Measurements from ENCODE around the gene PBX4.

PBX4 gene

GRCh38 chr19:19661141-19661674, 42.7 kb upstream of the PBX4 start:
- TF ChIP-seq CTCF (IDR thresholded peaks at IDR 0.05; ENCODE audit: control extremely low read depth, extremely low read depth, low read depth, missing control alignments) = no peak
- DNase-seq (ENCODE audit: extremely low spot score) = no peak
- ChIA-PET CTCF (interaction anchor here (0.8 to 2.3 kb wide), 10 partner anchors 8 to 131 kb away, joined by 3 to 7 read pairs (median 4); partner anchors contain the start of gene GMIP), POLR2A (no interaction called here)

GRCh38 chr19:19659646-19660245, 41.3 kb upstream of the PBX4 start:
- DNase-seq (ENCODE audit: extremely low spot score) = no peak
- CTCF ChIA-PET = interaction anchor here (1.4 kb wide), 1 partner anchor 16 kb away, joined by 5 read pairs; the partner anchor contains the start of gene GMIP
- TF ChIP-seq CTCF (IDR thresholded peaks at IDR 0.05; ENCODE audit: control extremely low read depth, extremely low read depth, low read depth, missing control alignments) = no peak
- POLR2A ChIA-PET = no interaction called here

GRCh38 chr19:19657397-19657783, 38.9 kb upstream of the PBX4 start:
- CTCF ChIA-PET = interaction anchor here (1.2 to 1.8 kb wide), 2 partner anchors 13 to 125 kb away, joined by 4 to 7 read pairs; no protein-coding TSS in a partner anchor
- DNase-seq (ENCODE audit: extremely low spot score) = no peak

GRCh38 chr19:19656451-19657396, 38.2 kb upstream of the PBX4 start:
- POLR2A ChIA-PET = no interaction called here
- CTCF ChIA-PET = interaction anchor here (1.2 to 1.8 kb wide), 3 partner anchors 12 to 125 kb away, joined by 3 to 7 read pairs (median 4); no protein-coding TSS in a partner anchor
- no peak for DNase-seq (ENCODE audit: extremely low spot score)
- no peak for TF ChIP-seq CTCF (IDR thresholded peaks at IDR 0.05; ENCODE audit: control extremely low read depth, extremely low read depth, low read depth, missing control alignments)

More at GRCh38 chr19:19657397-19657783, 38.9 kb upstream of the PBX4 start:
- POLR2A ChIA-PET = no interaction called here
- TF ChIP-seq CTCF (IDR thresholded peaks at IDR 0.05; ENCODE audit: control extremely low read depth, extremely low read depth, low read depth, missing control alignments) = no peak

GRCh38 chr19:19655641-19656343, 37.3 kb upstream of the PBX4 start:
- TF ChIP-seq CTCF (IDR thresholded peaks at IDR 0.05; ENCODE audit: control extremely low read depth, extremely low read depth, low read depth, missing control alignments) = no peak
- DNase-seq (ENCODE audit: extremely low spot score) = no peak
- CTCF ChIA-PET = interaction anchor here (1.2 to 1.7 kb wide), 2 partner anchors 7 to 103 kb away, joined by 3 to 5 read pairs; partner anchors contain the start of gene ATP13A1
- POLR2A ChIA-PET = no interaction called here

Measured in GM10248 (cell line).